ENCODE results near the gene DLG4. TPM values are rescaled to one million over a fixed set of nuclear protein-coding genes. Genes with fewer than 3 reads are reported as not detected.
A peak's percentile ranks its signal among the peaks of the same experiment; 100 is the strongest.

The DLG4 gene
- total RNA-seq, 1 donor from 2014 or later = 14.0 TPM

DNA sequence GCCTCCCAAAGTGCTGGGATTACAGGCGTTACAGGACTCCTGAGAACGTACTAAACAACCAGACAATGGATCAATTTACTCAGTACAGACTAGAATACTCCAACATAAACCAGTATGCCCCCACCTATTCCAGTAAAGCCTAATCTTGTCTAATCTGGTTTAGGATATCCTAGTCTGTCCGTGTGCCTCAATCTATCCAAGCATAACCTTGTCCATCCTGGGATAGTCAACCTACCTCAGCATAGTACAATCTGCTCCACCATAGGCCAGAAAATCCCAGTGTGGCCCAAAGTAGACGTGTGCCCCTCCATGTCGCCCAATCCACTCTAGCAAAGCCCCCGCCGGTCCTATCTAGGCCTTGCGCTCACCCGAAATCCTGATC, 14.1 kb upstream of the DLG4 start:
- Mint-ChIP-seq H3K4me1 (peaks cover 47% of the 10 kb centered on the region), H3K4me3 (peak overlapping the region; percentile 99), H3K9me3 (no peaks in the 10 kb centered on the region), H3K27me3 (peaks cover 2% of the 10 kb centered on the region), H3K27ac (peak overlapping the region; percentile 94), H3K36me3 (ENCODE audit: low read depth) (peaks cover 52% of the 10 kb centered on the region)
- no peak for DNase-seq
- intact Hi-C loops (cut with micrococcal nuclease) = loop anchor here (1.0 to 10.0 kb wide), 4 partner anchors 14 to 921 kb away; partner anchors contain the start of genes ACADVL, DLG4 and PER1

DNA sequence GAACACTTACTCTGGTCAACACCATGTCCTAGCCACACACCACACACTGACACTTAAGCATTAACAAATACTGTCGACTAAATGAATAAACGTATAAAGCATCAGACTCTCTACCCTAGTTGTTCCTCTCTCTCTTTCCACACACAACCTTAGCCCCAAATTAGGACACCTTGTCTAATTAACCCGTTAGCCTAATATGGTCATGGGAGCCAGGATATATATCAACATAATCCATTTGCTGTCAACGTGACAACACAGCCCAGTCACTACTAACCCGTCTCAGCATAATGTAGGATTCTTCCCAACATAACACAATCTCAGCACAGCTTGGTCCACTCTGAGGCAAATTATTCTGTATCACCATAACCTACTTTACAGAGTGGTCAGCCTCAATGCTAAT, 12.5 kb upstream of the DLG4 start:
- intact Hi-C loops (cut with micrococcal nuclease) = loop anchor here (10.0 kb wide), 2 partner anchors 613 to 923 kb away; partner anchors contain the start of gene PER1
- no peak overlapping the region for H3K27ac Mint-ChIP-seq
- no peaks in the 10 kb centered on the region for H3K9me3 Mint-ChIP-seq
- H3K36me3 Mint-ChIP-seq (ENCODE audit: low read depth) = peaks cover 58% of the 10 kb centered on the region
- peaks cover 2% of the 10 kb centered on the region for H3K27me3 Mint-ChIP-seq
- DNase-seq = no peak
- H3K4me1 Mint-ChIP-seq = peaks cover 48% of the 10 kb centered on the region
- peak overlapping the region; percentile 27 for H3K4me3 Mint-ChIP-seq

DNA sequence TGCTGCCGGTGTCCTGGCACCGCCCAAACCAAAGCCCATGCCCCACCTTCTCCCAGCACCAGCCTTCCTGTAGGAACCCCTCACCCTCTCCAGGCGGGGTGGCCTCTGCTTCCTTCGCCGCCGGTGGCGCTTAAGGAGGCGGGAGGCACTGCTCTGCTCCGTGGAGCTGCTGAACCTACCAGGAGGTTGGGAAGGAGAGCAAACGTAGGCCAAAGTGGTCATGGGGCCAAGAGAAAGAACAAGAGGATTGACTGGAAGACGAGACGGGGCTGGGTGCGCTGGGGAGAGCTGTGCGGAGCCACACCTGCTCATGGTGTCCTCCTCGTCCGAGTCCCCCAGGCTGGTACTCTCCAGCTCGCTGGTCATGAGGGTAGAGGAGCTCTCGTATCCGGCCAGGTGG, 9.9 kb upstream of the DLG4 start:
- no peaks in the 10 kb centered on the region for H3K9me3 Mint-ChIP-seq
- H3K4me3 Mint-ChIP-seq = no peak overlapping the region
- intact Hi-C loops (cut with micrococcal nuclease) = no loop called here
- no peak overlapping the region for H3K27ac Mint-ChIP-seq
- H3K36me3 Mint-ChIP-seq (ENCODE audit: low read depth) = peaks cover 46% of the 10 kb centered on the region
- peaks cover 27% of the 10 kb centered on the region for H3K4me1 Mint-ChIP-seq
- no peak for DNase-seq
- H3K27me3 Mint-ChIP-seq = peaks cover 2% of the 10 kb centered on the region

DNA sequence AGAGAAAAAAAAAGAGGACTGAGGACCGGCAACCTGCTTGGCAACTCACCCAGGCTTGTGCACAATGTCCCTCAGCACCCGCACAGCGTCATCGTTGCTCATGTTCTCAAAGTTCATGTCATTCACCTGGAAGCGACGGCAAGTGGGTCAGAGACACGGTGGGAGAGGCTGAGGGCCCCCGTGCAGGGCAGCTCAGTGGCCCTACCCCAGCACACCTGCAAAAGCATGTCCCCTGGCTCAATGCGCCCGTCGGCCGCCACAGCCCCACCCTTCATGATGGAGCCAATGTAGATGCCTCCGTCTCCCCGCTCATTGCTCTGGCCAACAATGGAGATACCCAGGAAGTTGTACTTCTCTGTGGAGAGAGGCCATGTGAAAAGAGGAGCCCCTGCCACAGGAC, 9.3 kb upstream of the DLG4 start:
- Mint-ChIP-seq H3K27ac (no peak overlapping the region), H3K4me3 (no peak overlapping the region), H3K4me1 (peaks cover 25% of the 10 kb centered on the region), H3K36me3 (ENCODE audit: low read depth) (peaks cover 46% of the 10 kb centered on the region), H3K27me3 (no peaks in the 10 kb centered on the region), H3K9me3 (no peaks in the 10 kb centered on the region)
- DNase-seq = no peak
- intact Hi-C loops (cut with micrococcal nuclease) = no loop called here

DNA sequence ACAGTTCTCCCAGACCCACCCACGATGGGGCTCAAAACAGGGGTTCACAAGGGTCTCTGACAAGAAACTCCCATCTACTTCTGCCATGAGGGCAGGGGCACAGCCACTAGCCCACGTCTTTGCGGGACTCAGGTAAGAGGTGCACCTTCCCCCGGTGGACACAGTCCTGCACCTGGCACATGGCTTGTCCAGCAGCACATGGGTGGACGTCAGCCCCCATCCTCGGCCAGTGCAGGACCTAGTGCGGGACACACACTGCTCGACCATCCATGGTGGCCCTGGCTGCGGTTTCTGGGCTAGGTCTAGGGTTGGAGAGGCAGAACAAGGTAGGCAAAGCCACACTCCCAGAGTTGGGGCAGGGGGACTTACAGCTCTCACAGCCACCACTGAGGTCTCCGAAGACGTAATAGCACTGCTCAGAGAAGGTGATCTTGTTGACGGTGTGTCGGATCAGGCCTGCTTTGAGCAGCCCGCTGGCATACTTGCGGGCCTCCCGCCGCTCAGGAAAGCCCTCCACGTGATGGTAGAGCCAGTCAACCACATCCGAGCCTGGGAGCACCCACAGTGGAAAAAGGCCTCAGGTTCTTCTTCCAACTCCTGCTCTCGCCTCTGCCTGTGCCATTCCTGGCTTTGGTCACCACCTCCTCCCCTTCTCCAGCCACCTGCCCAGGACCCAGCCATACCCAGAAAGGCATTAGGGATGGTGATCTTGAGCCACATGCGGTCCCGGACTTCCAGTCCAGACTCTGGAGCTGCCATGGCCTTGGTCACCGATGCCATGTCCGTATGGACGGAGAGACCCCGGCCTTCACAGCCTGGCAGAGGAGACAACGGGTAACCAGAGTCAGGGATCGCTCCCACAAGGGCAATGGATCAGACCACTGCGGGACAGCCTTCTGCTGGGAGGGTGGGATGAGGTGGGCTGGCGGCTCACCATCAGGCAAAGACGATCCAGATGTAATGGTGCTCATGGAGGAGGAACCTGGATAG, 7.4 kb upstream of the DLG4 start:
- no peaks in the 10 kb centered on the region for H3K9me3 Mint-ChIP-seq
- peaks cover 47% of the 10 kb centered on the region for H3K36me3 Mint-ChIP-seq (ENCODE audit: low read depth)
- H3K4me1 Mint-ChIP-seq = peaks cover 11% of the 10 kb centered on the region
- H3K27ac Mint-ChIP-seq = peak overlapping the region; percentile 48
- intact Hi-C loops (cut with micrococcal nuclease) = no loop called here
- no peaks in the 10 kb centered on the region for H3K27me3 Mint-ChIP-seq
- no peak overlapping the region for H3K4me3 Mint-ChIP-seq
- DNase-seq = no peak

DNA sequence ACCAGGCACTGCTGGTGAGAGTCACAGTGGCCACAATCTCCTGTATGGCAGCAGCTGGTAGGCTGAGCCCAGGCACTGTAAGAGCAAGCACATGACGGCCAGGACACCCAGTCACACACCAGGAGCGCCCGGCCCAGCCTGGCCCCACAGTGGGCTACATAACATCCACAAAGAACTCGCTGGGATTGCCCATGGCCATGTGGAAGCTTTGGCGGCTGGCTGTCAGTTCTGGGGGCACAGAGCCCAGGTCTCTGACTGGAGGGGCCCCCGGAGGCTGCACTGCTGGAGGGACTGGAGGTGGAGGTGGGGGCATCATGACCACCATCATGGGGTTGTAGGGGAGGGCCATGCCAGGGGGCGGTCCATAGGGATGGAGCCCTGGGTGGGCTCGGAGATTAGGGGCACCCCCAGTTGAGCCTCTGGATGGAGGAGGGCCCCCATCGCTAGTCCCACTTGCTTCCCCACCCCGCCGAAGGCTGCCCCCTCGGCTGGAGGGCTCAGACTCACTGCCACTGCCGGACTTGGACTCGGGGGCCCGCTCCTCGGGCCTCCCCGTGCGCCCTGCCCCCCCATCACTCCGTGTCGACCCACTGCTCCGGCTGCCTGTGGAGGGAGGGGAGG, 6.2 kb upstream of the DLG4 start:
- peaks cover 50% of the 10 kb centered on the region for H3K36me3 Mint-ChIP-seq (ENCODE audit: low read depth)
- no peak overlapping the region for H3K4me3 Mint-ChIP-seq
- H3K27me3 Mint-ChIP-seq = no peaks in the 10 kb centered on the region
- intact Hi-C loops (cut with micrococcal nuclease) = no loop called here
- peaks cover 17% of the 10 kb centered on the region for H3K4me1 Mint-ChIP-seq
- H3K27ac Mint-ChIP-seq = no peak overlapping the region
- no peaks in the 10 kb centered on the region for H3K9me3 Mint-ChIP-seq
- DNase-seq = no peak

DNA sequence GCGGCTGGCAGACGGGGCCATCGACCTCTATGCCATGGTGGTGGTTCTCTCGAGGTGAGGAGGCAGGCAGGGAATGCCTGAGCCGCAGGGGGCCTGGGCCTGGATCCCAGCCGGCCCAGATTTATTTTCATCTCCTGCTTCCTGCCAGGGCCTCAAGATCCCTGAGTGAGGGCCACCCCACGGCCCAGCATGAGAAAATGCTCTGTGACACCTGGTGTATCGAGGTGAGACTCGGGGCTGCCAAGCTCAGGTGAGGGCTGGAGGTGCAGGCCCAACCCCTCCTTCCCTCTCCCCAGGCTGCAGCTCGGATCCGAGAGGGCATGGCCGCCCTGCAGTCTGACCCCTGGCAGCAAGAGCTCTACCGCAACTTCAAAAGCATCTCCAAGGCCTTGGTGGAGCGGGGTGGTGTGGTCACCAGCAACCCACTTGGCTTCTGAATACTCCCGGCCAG, 5.0 kb upstream of the DLG4 start:
- H3K36me3 Mint-ChIP-seq (ENCODE audit: low read depth) = peaks cover 49% of the 10 kb centered on the region
- intact Hi-C loops (cut with micrococcal nuclease) = no loop called here
- H3K27ac Mint-ChIP-seq = no peak overlapping the region

DNA sequence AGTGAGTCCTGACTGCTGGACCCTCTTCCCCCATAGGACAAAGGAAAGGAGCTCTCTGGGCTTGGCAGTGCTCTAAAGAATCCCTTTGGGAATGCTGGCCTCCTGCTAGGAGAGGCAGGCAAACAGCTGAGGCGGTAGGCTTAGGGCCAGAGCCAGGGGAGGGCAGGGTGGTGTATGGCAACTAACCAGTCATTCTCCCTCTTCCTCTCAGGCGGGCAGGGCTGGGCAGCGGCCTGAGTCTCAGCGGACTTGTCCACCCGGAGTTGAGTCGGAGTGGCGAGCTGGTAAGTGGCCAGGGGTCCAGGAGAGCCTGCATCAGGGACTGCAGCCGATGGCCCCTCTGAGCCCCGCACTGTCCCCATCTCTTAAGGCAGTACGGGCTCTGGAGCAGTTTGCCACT, 4.5 kb upstream of the DLG4 start:
- Mint-ChIP-seq H3K27me3 (no peaks in the 10 kb centered on the region), H3K36me3 (ENCODE audit: low read depth) (peaks cover 44% of the 10 kb centered on the region), H3K4me3 (no peak overlapping the region), H3K27ac (no peak overlapping the region), H3K4me1 (peaks cover 28% of the 10 kb centered on the region), H3K9me3 (no peaks in the 10 kb centered on the region)
- intact Hi-C loops (cut with micrococcal nuclease) = no loop called here
- DNase-seq = no peak

More for the DNA sequence above, 5.0 kb upstream of the DLG4 start:
- H3K4me3 Mint-ChIP-seq = no peak overlapping the region
- no peaks in the 10 kb centered on the region for H3K27me3 Mint-ChIP-seq
- H3K9me3 Mint-ChIP-seq = no peaks in the 10 kb centered on the region
- peaks cover 23% of the 10 kb centered on the region for H3K4me1 Mint-ChIP-seq
- DNase-seq = no peak

DNA sequence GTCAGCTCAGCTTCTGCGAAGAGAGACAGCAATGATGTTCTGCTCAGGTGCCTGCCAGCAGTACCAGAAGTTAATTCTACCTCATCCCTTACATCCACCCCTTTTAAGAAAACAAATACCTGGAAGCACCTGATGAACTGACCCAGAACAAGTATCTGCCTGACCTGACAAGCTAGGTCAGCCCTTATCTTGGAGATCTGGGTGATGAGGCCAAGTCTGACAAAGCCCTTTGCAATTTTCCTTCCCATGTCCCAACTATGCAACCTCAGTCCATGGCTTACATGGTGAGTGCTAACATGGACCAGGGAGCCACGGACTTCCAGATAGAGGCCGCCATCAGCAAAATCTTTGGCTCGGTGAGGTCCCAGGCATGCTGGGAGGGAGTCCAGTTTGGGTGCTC, 3.7 kb upstream of the DLG4 start:
- Mint-ChIP-seq H3K4me3 (no peak overlapping the region), H3K4me1 (peaks cover 32% of the 10 kb centered on the region), H3K27ac (no peak overlapping the region), H3K36me3 (ENCODE audit: low read depth) (peaks cover 40% of the 10 kb centered on the region), H3K9me3 (no peaks in the 10 kb centered on the region), H3K27me3 (no peaks in the 10 kb centered on the region)
- DNase-seq = no peak
- intact Hi-C loops (cut with micrococcal nuclease) = no loop called here

DNA sequence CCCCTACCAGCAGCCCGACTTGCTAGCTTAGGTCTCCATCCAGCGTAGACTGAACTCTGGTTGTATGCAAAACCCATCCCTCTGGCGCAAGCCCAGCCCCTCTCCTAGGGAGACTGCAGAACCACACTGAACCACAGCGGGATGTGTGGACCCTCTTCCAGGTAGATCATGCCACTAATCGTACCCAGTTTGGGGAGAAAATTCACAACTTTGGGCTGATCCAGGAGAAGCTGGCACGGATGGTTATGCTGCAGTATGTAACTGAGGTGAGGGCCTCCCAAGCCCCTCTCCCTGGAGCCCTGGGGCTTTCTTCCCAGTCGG, 3.3 kb upstream of the DLG4 start:
- Mint-ChIP-seq H3K9me3 (no peaks in the 10 kb centered on the region), H3K27ac (no peak overlapping the region), H3K4me3 (no peak overlapping the region), H3K27me3 (no peaks in the 10 kb centered on the region), H3K4me1 (peaks cover 31% of the 10 kb centered on the region), H3K36me3 (ENCODE audit: low read depth) (peaks cover 36% of the 10 kb centered on the region)
- intact Hi-C loops (cut with micrococcal nuclease) = no loop called here
- DNase-seq = no peak

DNA sequence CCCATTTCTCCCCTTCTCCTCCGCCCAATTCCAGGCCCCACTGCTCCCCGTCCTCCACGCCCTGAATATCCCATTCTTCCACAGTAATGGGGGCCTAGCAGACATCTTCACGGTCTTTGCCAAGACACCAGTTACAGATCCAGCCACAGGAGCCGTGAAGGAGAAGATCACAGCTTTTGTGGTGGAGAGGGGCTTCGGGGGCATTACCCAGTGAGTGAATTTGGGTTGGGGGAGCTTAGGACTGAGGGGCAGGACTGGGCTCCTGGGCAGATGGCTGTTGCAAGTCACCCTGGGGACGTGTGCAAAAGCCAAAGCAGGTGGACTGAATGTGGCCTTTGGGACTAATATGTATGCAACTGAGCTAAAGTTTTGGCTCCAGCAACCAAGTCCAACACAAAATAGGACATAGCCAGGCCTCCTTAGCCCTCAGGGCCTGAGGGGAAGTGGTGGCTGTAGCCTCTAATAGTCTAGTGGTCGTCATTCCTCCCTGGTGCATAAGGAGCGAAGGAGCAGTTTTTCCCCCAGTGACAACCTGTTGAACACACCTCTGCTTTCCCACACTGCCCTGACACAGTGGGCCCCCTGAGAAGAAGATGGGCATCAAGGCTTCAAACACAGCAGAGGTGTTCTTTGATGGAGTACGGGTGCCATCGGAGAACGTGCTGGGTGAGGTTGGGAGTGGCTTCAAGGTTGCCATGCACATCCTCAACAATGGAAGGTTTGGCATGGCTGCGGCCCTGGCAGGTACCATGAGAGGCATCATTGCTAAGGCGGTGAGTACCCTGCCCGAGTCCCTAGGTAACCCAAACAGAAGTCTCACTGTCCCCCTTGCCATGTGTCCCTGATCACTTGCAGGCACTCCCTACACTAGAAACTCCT, 2.7 kb upstream of the DLG4 start:
- H3K9me3 Mint-ChIP-seq = no peaks in the 10 kb centered on the region
- H3K4me3 Mint-ChIP-seq = no peak overlapping the region

DNA sequence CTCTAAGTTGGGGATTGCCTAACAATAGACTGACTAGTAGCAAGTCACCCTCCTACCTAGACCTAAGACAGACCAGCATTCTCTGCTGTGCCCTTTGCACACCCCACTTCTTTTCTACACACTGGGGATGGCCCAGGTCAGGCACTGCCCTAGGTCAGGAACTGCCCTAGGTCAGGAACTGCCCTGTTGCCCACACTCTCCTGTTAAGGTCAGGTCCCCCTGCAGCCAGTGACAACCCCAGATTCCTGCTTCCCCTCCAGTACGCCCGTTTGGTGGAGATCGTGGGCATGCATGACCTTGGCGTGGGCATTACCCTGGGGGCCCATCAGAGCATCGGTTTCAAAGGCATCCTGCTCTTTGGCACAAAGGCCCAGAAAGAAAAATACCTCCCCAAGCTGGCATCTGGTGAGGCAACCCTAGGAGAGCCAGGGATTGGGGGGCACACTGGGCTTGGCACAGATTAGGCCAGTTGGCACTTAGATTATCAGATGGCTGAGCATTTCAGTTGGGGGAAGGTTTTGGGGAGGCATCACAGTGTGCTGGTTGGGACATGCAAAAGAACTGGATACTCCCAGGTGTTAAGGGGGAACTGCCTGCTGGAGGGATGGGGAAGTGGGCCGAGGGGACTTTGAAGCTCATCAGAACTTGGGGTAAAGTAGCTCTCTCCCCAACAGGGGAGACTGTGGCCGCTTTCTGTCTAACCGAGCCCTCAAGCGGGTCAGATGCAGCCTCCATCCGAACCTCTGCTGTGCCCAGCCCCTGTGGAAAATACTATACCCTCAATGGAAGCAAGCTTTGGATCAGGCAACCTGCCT, 1.8 kb upstream of the DLG4 start:
- Mint-ChIP-seq H3K27me3 (no peaks in the 10 kb centered on the region), H3K9me3 (no peaks in the 10 kb centered on the region), H3K36me3 (ENCODE audit: low read depth) (peaks cover 29% of the 10 kb centered on the region), H3K4me1 (peaks cover 37% of the 10 kb centered on the region), H3K4me3 (peak overlapping the region; percentile 98), H3K27ac (no peak overlapping the region)
- no peak for DNase-seq
- intact Hi-C loops (cut with micrococcal nuclease) = loop anchor here (2.0 kb wide), 1 partner anchor 75 kb away; no protein-coding TSS in a partner anchor

More for the DNA sequence above, 2.7 kb upstream of the DLG4 start:
- intact Hi-C loops (cut with micrococcal nuclease) = no loop called here
- no peak for DNase-seq
- Mint-ChIP-seq H3K36me3 (ENCODE audit: low read depth) (peaks cover 34% of the 10 kb centered on the region), H3K27me3 (no peaks in the 10 kb centered on the region), H3K4me1 (peaks cover 33% of the 10 kb centered on the region), H3K27ac (no peak overlapping the region)

Data from activated CD4-positive, alpha-beta T cell treated with anti-CD3 and anti-CD28 coated beads, Interleukin-2, amount 10 ng/mL, durations not matched to agents 24 days and 14 days (primary cell).